Endothelial cell (in vitro differentiated cells): Measurements from ENCODE around the gene SLF1. TPM values are rescaled to one million over a fixed set of nuclear protein-coding genes. Genes with fewer than 3 reads are reported as not detected.

Experiments used
- DNase-seq: peaks from one replicate; pipeline ENCODE4 v3.0.0; 2021; ENCODE audit warnings: low spot score
- H3K27ac Mint-ChIP-seq: one replicate; pipeline ENCODE4 v1.8.0; 2021; ENCODE audit warnings: mixed read lengths, inconsistent platforms; ENCODE audit not compliant: unreplicated experiment
- H3K27me3 Mint-ChIP-seq: one replicate; pipeline ENCODE4 v1.8.0; 2021; ENCODE audit warnings: mild to moderate bottlenecking, moderate library complexity, mixed read lengths, inconsistent platforms; ENCODE audit not compliant: unreplicated experiment
- H3K36me3 Mint-ChIP-seq: one replicate; pipeline ENCODE4 v1.8.0; 2021; ENCODE audit warnings: mild to moderate bottlenecking, low read depth, mixed read lengths, inconsistent platforms; ENCODE audit not compliant: unreplicated experiment
- H3K4me1 Mint-ChIP-seq: one replicate; pipeline ENCODE4 v1.8.0; 2021; ENCODE audit warnings: mild to moderate bottlenecking, mixed read lengths, inconsistent platforms; ENCODE audit not compliant: unreplicated experiment
- H3K4me3 Mint-ChIP-seq: one replicate; pipeline ENCODE4 v1.8.0; 2021; ENCODE audit warnings: mild to moderate bottlenecking, mixed read lengths, inconsistent platforms; ENCODE audit not compliant: unreplicated experiment
- H3K9me3 Mint-ChIP-seq: one replicate; pipeline ENCODE4 v1.8.0; 2021; ENCODE audit warnings: mixed read lengths, inconsistent platforms; ENCODE audit not compliant: unreplicated experiment
- CTCF ChIP-seq: fragments of 200-600 bp; sonication (generic); IDR thresholded peaks from one replicate; pipeline ENCODE4 v1.5.0; 2021; ENCODE audit warnings: antibody characterized with exemption; ENCODE audit not compliant: unreplicated experiment
- total RNA-seq: library from RNA; stranded (reverse); fragmentation: NEBNext Ultra II Directional; extraction: Animal tissue kit (Norgen Biotek cat#: 25700); gene quantifications from one replicate; pipeline ENCODE4 v1.2.1, GENCODE V29; 2021; ENCODE audit not compliant: unreplicated experiment

The SLF1 gene
- total RNA-seq, 1 donor from 2014 or later, result 4.6 TPM

DNA sequence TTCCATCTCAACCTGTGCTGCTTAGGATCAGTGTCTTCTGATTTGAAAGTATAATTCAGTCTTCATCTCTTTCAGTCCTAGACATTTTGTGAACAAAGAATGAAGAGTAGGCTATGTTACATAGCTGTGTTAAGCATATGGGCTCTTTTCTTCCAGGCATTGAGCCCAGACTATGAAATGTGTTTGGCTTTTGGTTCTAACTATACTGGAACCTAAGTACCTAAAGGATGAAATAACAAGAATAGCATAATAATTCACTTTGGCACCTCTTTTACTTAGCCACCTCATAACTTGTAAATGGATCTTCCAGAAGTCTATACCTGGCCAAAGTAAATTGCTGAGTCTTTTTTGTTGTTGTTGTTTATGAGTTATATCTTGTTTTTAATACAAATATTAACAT, 71.4 kb downstream of the SLF1 start:
- no peak for DNase-seq
- H3K4me3 Mint-ChIP-seq, result no peak overlapping the region
- no peaks in the 10 kb centered on the region for H3K36me3 Mint-ChIP-seq
- no peak for TF ChIP-seq CTCF
- H3K27ac Mint-ChIP-seq, result no peak overlapping the region
- no peaks in the 10 kb centered on the region for H3K27me3 Mint-ChIP-seq
- H3K9me3 Mint-ChIP-seq, result no peaks in the 10 kb centered on the region
- no peaks in the 10 kb centered on the region for H3K4me1 Mint-ChIP-seq

GRCh38 chr5:94690778-94691177, 72.3 kb downstream of the SLF1 start:
- H3K4me3 Mint-ChIP-seq, result no peak overlapping the region
- no peaks in the 10 kb centered on the region for H3K36me3 Mint-ChIP-seq
- no peaks in the 10 kb centered on the region for H3K4me1 Mint-ChIP-seq
- DNase-seq, result no peak
- TF ChIP-seq CTCF, result no peak
- no peaks in the 10 kb centered on the region for H3K27me3 Mint-ChIP-seq
- H3K9me3 Mint-ChIP-seq, result no peaks in the 10 kb centered on the region
- no peak overlapping the region for H3K27ac Mint-ChIP-seq

GRCh38 chr5:94691291-94691690, 72.8 kb downstream of the SLF1 start:
- TF ChIP-seq CTCF, result no peak

GRCh38 chr5:94691949-94692348, 73.5 kb downstream of the SLF1 start:
- TF ChIP-seq CTCF, result no peak
- Mint-ChIP-seq H3K4me1 (no peaks in the 10 kb centered on the region), H3K4me3 (no peak overlapping the region), H3K27ac (peak overlapping the region; percentile 73), H3K9me3 (no peaks in the 10 kb centered on the region), H3K36me3 (no peaks in the 10 kb centered on the region), H3K27me3 (no peaks in the 10 kb centered on the region)
- DNase-seq, result peak; percentile 15

More at GRCh38 chr5:94691291-94691690, 72.8 kb downstream of the SLF1 start:
- no peaks in the 10 kb centered on the region for H3K27me3 Mint-ChIP-seq
- H3K4me3 Mint-ChIP-seq, result no peak overlapping the region
- DNase-seq, result no peak
- no peaks in the 10 kb centered on the region for H3K36me3 Mint-ChIP-seq
- no peaks in the 10 kb centered on the region for H3K4me1 Mint-ChIP-seq
- no peaks in the 10 kb centered on the region for H3K9me3 Mint-ChIP-seq
- no peak overlapping the region for H3K27ac Mint-ChIP-seq

- no peaks in the 10 kb centered on the region for H3K4me1 Mint-ChIP-seq
- no peak overlapping the region for H3K4me3 Mint-ChIP-seq
- no peaks in the 10 kb centered on the region for H3K9me3 Mint-ChIP-seq
- no peaks in the 10 kb centered on the region for H3K27me3 Mint-ChIP-seq
- no peak for TF ChIP-seq CTCF
- H3K27ac Mint-ChIP-seq, result peak overlapping the region; percentile 53
- DNase-seq, result no peak
- no peaks in the 10 kb centered on the region for H3K36me3 Mint-ChIP-seq
Observed at GRCh38 chr5:94692581-94692980, 74.1 kb downstream of the SLF1 start.
